Activated gamma-delta T cell treated with Interleukin-2 at 50 U/mL for 16 hours (primary cell): ENCODE data around the gene CHAC2.
"Not testable (repeated sequence)": the region's sequence is repeated elsewhere in the genome, so short reads cannot be mapped to it uniquely, and the experiment has no call there.

Source experiments
- DNase-seq: peaks from one replicate; pipeline ENCODE4 v3.0.0-alpha.2; 2020

Gene CHAC2

GRCh38 chr2:53780056-53780455 lies 12.5 kb downstream of the CHAC2 start:
- DNase-seq = no peak

GRCh38 chr2:53782676-53783075 lies 15.1 kb downstream of the CHAC2 start:
- DNase-seq = no peak

- no peak for DNase-seq
These were observed 16.8 kb downstream of the CHAC2 start for GRCh38 chr2:53784436-53784835.

- DNase-seq = no peak
These were observed 17.8 kb downstream of the CHAC2 start for GRCh38 chr2:53785366-53785765.

GRCh38 chr2:53786352-53786704 lies 18.7 kb downstream of the CHAC2 start:
- peak; percentile 20 for DNase-seq

GRCh38 chr2:53786705-53787613 lies 19.4 kb downstream of the CHAC2 start, which contains the start of the genes ASB3 and ERLEC1:
Gene ASB3 (minus strand): TSS chr2:53786953. CDS start chr2:53765572, 21,381 bp downstream.
Gene ERLEC1 (plus strand): TSS chr2:53787044. CDS start chr2:53787211, 167 bp downstream.
- DNase-seq = peak; percentile 88

GRCh38 chr2:53787614-53788289 lies 20.1 kb downstream of the CHAC2 start:
- no peak for DNase-seq

GRCh38 chr2:53793261-53793660 lies 25.7 kb downstream of the CHAC2 start:
- DNase-seq = no peak

- DNase-seq = no peak
These were observed 26.2 kb downstream of the CHAC2 start for GRCh38 chr2:53793821-53794220.

- no peak for DNase-seq
These were observed 33.9 kb downstream of the CHAC2 start for GRCh38 chr2:53801547-53801946.

- DNase-seq = no peak
These were observed 35.1 kb downstream of the CHAC2 start for GRCh38 chr2:53802617-53803151.

GRCh38 chr2:53811601-53812000 lies 44.0 kb downstream of the CHAC2 start:
- no peak for DNase-seq

- no peak for DNase-seq
These were observed 45.5 kb downstream of the CHAC2 start for GRCh38 chr2:53813151-53813550.

- DNase-seq = no peak
These were observed 51.3 kb downstream of the CHAC2 start for GRCh38 chr2:53818854-53819435.

- no peak for DNase-seq
These were observed 52.0 kb downstream of the CHAC2 start for GRCh38 chr2:53819634-53820033.

GRCh38 chr2:53820048-53820447 lies 52.4 kb downstream of the CHAC2 start:
- DNase-seq = no peak

GRCh38 chr2:53820711-53821110 lies 53.1 kb downstream of the CHAC2 start:
- no peak for DNase-seq

- no peak for DNase-seq
These were observed 54.2 kb downstream of the CHAC2 start for GRCh38 chr2:53821810-53822209.

- DNase-seq = not testable (repeated sequence)
These were observed 56.0 kb downstream of the CHAC2 start for GRCh38 chr2:53823639-53824038.
